Panc1 (cell line): ENCODE data around the gene ERN1.

Experiments
- POLR2AphosphoS5 ChIP-seq: IDR thresholded peaks from 2 replicates; pipeline ENCODE4 v1.6.1; 2012; ENCODE audit warnings: mild to moderate bottlenecking, low read depth, low read length, moderate library complexity
- TF ChIP-seq, protein P1 (sequence below): fragments of 450-650 bp; IDR thresholded peaks from 2 replicates; pipeline ENCODE4 v1.5.1; 2017; ENCODE audit warnings: mild to moderate bottlenecking

DNA sequence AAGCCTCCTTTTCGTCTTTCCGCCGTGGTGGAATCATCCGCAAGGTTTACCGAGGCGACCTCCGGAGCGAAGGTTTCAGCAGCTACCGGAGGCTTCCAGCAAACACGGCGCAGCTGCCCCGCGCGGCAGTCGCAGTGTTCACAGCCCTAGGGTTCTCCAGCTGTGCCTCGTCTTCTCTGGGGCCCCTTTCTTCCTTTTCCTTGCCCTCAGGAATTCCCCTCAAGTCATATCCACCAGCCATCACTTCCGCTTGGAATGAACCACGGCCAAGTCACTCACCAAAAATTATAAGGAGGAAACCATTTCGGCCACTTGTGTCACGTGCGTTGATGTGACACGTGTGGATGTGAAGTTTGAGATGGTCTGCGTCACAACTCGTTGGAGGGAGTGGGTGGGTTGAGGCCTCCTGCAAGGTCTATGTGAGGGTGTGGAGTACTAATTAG, 636 bp upstream of the ERN1 start:
- TF ChIP-seq, protein P1, sequence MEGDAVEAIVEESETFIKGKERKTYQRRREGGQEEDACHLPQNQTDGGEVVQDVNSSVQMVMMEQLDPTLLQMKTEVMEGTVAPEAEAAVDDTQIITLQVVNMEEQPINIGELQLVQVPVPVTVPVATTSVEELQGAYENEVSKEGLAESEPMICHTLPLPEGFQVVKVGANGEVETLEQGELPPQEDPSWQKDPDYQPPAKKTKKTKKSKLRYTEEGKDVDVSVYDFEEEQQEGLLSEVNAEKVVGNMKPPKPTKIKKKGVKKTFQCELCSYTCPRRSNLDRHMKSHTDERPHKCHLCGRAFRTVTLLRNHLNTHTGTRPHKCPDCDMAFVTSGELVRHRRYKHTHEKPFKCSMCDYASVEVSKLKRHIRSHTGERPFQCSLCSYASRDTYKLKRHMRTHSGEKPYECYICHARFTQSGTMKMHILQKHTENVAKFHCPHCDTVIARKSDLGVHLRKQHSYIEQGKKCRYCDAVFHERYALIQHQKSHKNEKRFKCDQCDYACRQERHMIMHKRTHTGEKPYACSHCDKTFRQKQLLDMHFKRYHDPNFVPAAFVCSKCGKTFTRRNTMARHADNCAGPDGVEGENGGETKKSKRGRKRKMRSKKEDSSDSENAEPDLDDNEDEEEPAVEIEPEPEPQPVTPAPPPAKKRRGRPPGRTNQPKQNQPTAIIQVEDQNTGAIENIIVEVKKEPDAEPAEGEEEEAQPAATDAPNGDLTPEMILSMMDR: no peak
- TF ChIP-seq POLR2AphosphoS5: no peak
